GM19240 (cell line): Measurements from ENCODE around the gene COL8A1.
A peak's percentile ranks its signal among the peaks of the same experiment; 100 is the strongest.
"Not testable (repeated sequence)": the region's sequence is repeated elsewhere in the genome, so short reads cannot be mapped to it uniquely, and the experiment has no call there.

Source experiments
- DNase-seq: peaks from one replicate; pipeline ENCODE4 v3.0.0; 2011; ENCODE audit warnings: low spot score; ENCODE audit not compliant: insufficient read length

The COL8A1 gene

DNA sequence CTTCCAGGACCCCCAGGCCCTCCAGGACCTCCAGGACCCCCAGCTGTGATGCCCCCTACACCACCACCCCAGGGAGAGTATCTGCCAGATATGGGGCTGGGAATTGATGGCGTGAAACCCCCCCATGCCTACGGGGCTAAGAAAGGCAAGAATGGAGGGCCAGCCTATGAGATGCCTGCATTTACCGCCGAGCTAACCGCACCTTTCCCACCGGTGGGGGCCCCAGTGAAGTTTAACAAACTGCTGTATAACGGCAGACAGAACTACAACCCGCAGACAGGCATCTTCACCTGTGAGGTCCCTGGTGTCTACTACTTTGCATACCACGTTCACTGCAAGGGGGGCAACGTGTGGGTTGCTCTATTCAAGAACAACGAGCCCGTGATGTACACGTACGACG, 157.2 kb downstream of the COL8A1 start:
- no peak for DNase-seq

DNA sequence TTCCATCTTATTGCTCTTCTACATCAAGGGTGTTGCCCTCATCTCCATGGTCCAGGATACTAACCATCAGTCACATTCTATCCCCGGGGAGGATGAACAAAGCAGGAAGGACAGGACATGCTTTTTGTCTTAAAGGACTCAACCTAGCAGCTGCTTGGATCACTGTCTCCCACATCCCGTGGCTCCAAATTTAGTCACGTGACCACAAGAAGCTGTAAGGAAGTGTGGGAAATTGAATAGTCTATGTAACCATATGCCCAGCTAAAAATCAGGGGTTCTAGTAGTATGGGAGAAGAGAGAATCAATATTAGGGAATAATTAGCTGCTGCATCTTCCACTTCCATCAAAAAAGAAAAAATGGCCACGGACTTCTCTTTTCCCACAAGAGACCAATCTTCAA, 161.0 kb downstream of the COL8A1 start:
- no peak for DNase-seq

DNA sequence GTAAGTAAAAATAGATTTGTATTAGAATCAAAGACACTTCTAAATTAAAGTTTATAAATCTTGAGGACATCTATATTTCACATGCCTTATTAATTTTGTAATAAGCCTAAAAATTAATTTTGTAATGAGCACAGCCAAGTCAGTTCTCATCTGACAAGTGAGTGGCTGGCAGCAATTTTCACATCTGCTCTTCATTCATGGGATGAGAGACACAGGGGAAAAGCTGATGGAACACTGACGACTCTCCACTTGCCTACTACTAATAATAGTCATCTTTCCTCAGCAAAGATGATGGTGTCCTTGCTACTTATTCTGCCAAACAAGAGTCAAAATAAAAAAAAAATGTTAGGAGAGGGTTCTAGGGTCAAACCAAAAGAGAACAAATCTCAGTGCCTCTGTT, 164.9 kb downstream of the COL8A1 start:
- DNase-seq: no peak

DNA sequence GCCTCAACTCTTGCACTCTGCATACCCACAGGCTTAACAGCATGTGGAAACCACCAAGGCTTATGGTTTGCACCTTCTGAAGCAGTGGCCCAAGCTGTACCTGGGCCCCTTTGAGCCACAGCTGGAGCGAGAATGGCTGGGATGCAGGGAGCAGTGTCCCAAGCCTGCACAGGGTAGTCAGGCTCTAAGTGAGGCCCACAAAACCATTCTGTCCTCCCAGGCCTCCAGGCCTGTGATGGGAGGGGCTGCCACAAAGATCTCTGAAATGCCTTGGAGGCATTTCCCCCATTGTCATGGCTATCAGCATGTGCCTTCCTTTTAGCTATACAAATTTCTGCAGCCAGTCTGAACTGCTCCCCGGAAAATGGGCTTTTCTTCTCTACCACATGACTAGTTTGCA, 166.8 kb downstream of the COL8A1 start:
- DNase-seq: no peak

DNA sequence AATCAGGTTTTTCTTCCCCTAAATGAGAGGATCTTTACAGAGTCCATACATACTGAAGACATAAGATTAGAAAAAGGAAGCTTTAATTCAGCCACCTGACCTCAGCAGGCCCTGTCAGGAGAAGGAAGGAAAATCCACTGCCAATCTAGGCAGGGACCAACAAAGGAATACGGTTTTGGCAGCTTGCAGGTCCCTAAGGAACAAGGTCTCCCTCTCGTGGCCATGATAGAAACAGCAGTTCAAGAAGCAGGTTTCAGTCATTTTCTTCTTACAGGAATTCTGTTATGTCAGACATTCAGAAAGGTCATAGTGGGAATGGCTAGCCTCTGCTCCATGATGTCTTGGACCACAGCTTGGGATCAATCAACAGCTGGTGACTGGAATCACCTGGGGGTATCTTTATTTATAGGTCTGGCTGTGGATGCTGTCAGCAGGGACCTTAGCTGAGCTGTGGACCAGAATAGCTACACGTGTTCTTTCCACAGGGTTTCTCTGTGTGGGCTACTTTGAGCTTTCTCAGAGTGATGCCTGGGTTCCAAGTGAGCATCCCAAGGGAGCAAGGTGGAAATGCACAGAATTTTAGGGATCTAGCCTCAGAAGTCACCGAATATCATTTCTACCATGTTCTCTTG, 169.9 kb downstream of the COL8A1 start:
- peak; percentile 14 for DNase-seq

DNA sequence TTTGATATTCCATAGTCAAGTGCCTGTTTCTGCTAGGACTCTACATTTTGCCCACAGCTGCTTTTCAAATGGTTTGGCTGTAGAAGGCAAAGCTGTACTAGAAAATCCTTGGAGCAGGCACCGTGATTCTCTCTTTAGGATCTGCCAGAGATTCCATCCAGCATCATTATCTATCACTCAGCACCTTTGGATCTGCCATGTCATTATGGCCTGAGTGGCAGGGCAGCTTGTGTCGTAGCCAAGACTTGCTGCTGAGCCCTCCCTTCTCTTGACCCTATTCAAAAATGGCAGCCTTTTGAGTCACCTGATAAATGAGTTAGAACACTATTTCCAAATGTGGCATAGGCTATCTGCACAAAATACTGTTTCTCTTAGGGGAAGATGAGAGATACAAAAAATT, 171.2 kb downstream of the COL8A1 start:
- no peak for DNase-seq

DNA sequence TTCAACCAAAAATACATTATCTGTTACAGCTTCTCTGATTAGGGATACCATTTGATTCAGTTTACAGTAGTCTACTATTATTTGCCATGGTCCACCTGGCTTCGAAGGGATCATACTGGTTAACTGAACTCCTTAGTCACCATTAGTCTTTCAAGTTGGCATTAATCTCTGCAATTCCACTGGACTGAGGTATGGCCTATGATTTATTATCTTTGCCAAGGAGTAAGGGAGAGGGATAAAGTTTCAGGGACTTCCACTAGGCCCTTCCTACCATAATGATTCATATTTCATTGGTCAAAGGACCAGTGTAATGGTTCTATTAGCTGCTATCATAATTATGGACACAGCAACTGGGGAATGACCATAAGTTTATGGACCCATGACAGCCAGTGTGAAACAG, 172.0 kb downstream of the COL8A1 start:
- DNase-seq: no peak

DNA sequence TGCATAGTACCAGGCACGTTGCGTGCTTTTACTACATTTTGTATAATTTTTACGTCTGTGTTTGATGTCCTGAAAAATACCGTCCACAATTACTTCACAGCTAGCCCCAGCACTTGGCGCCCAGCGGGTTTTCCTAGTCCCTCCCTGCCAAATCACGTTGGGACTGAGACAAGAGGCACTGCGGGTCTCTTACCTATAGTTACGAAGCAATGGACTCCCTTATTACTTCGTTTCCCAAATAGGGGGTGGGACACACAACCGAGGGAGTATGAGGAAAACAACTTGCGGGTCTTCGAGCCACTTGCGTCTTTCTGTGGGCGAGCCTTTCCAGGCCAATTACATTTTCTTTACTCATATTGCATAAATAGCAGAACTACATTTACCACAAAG, 178.6 kb downstream of the COL8A1 start:
- DNase-seq: no peak

DNA sequence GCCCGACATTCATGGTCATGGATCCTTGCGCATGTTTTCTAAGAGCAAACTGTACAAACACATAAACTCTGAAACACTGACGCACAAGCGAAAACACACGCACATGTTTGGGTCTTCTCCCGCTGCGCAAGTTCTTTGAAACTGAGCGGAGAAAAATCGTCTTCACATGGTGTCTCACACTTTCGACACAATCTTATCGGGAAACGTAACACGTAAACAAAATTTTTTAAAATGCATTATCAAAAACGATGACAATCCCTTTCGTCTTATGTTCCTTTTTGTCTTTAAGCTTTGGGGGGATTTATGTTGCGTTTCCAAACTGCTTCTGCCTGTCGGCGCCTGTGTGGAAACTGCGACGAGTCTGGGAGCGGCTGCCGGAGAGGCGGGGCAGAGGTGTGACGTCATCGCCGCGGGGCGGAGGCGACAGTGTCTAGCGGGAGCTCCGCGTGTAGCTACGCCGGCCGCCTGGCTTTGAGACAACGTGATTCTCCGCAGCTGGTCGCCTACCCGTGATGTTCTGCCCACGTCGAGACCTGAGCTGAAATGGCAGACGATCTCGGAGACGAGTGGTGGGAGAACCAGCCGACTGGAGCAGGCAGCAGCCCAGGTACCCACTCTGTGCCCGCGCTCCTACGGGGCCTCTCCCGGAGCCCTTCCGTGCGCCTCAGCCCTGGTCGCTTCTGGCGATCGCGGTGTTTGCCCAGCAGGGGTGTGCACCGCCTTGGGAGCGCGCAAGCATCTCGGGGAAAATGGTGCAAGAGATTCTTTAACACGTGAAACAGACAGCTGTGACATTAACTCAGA, 179.2 kb downstream of the COL8A1 start, which contains the start of gene CMSS1:
CMSS1 (plus strand) TSS at position 426 of the 804 bp plus-strand sequence.
- DNase-seq: peak; percentile 65

DNA sequence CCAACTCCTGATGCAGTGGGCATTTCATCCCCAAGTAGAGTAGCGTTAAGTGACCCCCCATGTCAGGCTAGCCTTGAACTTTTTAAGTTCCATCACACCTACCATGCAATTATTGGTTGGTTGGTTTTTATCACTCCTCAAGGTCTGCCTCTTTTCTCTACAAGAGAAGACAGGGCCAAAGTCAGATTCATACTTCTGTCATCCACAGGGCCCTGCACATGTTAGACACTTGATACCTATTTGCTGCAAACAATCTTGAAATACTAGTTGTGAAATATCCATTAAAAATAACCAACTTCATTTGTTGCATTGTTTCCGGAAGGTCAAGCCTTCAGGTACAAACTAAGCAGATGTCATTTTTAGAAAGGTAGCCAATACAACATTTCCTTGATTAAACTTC, 180.4 kb downstream of the COL8A1 start:
- no peak for DNase-seq

DNA sequence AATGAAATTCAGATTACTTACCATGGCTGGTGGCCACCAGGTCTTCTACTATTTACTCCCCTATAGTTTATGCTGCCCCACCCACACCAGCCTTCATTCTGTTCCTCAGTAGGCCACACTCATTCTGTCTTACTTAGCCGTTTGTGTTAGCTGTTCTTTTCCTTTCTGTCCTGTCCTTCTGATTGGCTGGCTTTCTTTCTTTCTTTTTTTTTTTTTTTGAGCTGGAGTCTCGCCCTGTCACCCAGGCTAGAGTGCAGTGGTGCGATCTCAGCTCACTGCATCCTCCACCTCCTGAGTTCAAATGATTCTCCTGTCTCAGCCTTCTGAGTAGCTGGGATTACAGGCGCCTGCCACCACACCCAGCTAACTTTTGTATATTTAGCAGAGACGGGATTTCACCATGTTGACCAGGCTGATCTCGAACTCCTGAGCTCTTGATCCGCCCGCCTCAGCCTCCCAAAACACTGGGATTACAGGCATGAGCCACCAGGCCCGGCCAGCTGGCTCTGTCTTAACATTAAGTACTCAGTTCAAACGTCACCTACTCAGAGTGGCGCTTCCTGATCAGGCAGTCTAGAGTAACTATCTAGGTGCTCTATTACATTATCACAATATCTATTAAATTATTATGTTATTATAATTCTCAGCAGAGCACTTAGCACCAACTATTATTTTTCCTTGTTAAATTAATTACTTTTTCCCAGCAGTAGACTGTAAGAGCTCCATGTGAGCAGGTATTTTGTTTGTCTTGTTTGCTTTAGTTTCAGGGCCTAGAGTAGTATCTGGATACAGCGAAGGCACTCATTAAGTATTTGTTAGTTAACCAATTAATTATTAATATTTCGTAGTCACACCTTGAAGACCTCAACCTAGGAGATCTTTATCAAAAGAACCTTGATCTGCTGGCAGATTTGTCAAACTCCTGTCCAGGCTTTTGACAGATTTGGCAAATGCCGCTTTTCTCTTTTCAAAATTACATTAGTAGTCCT, 185.6 kb downstream of the COL8A1 start:
- no peak for DNase-seq

DNA sequence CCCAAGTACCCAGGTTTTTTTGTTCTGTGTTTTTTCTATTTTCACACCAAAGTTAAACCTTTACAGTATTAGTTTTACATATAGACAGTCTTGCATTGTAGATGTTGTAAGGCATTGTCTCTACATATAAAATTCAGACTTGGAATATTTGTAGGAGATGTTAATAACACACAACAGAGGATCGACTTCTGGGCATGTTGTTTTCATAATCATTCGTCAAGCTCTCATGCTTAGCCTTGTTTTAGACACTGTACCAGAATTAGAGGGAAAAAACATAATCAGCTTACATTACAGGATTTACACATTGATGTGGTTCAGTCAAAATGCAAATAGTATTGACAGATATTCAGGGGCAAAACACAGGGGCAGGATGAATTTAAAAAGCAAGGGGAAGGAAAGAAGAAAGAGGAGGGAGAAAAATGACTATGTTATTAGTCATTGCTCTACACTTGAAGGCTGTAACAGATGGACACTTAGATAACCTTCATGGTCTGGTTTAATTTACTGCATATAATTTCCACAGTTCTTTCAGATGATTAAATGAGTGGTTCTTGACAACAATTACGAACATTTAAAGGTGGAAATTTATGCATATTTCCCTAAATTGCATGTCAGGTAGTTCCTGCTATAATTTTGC, 186.7 kb downstream of the COL8A1 start:
- DNase-seq: no peak

DNA sequence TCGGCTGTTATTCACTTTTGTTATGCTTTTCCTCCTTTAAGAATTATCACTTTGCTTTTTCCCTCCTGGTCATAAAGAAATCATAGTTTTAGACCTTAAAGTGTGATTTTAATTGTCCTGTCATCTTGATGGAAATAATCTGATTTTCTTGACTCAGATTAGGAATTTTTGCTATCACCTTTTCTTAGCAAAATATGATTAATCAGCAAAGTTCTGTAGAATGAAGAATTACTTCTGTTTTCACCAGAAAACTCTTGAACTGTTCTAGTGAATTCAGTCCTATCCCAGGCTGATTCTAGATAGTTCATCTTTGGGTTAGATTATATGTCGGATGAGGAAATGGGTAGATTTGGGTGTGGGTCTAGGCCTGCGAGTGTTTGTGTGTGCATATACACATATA, 191.4 kb downstream of the COL8A1 start:
- DNase-seq: no peak

DNA sequence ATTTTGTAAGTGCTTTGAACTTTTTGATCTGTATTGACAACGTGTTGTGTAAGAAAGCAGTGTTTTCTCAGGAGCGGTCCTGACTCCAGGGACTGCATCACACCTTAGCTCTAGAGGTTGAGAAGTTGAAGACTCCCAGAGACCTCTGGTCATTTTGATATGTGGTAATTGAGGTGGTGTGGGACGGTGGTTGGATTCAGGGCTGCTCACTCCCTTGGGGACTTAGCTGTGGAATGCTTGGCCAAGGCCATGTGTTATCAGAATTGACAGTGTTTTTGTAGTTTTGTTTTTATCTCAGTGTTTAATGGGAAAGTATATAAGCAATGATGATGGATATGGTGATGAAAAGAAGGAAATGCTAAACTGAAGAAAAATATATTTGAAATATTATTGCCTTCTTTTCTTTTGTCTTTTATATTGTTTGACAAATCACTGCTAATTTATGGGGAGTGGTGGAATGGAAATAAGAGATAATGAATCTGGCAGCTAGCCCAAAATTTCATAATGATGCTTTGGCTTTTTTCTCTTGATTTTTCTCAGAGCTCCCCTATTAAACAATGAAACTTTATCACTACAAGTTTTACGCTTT, 195.3 kb downstream of the COL8A1 start:
- DNase-seq: no peak

DNA sequence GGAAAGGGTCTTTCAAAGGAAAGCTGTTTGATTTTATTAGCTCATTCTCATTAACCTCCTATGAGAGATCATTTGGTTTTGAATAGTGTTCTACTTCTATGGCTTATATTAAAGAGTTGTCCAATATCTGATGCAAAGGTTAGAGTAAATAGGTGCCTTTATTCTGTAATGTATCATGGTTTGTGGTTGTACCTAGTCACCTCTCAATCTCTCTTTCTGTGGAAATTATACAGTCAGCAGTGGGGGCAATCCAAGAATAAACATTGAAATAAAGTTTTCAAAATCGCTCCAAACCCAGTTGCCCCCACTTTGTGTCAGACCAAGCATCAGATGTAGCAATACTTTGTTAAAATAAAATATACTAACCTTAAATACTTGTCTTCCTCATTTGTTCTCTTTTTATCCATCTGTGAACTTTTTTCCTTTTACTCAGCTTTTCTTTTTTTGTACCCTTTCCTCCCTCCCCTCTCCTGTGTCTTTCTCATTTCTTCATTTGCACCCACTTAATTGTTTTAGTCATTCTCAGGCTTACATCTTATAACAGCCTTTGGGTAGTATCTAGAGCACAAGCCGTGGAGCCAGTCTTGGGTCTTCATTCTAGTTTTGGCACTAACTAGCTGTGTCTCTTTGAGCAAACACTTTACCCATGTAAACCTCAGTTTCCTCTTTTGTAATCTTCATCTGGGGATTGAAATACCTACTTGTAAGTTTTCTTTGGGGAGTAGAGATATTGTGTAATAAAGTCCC, 196.0 kb downstream of the COL8A1 start:
- DNase-seq: no peak

DNA sequence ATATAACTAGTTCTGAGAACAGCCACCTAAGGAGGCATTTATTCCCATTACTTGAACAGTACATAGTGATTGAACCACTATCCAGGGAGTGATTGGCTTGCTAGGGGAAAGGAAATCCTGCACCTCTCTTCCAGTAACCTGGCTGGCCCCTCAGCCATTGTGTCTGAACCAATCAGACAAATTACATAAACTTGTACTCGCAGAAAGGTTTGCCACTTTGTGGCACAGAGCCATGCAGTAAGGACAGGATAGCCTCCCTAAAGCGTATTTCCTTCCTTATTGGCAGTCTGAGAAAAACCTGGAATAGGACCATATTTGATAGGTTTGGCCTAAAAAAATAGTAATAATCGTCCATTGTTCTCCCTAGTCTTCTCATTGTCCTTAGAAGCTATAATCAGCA, 198.3 kb downstream of the COL8A1 start:
- DNase-seq: no peak

DNA sequence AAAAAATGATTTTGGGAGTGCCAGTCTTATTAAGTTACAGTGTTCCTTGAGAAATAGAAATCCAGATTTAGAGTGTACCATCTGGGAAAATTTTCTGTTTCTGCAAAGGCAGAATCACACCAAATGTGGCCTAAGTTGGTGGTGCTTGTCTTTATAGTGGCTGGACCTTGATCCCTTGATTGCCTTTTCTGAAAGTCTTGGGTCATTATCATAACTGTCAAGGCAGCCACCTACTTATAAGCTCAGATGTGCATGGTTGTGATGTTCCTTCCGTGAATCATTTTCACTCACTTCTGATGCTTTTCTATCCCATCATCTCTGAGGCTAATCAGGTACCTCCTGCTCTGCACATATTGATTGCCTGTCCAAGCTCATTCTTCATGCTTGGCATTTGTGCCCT, 199.3 kb downstream of the COL8A1 start:
- no peak for DNase-seq

DNA sequence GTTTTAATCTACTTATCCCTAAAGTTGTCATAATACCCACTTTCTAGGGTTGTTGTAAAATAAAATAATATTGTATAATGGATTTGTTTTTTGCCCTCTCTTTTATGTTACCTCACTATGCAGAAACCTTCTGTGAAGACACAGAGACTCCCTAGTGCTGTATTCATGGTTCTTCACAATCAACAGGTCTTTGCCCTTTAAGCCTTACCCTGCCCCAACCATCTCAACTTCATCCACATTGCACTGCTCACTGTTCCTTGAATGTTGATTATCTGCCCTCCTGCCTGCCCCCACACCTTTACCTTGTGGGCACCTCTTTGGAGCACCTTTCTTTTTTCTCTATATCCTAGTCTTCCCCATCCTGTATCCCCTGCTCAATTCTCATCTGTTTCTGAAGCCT, 200.4 kb downstream of the COL8A1 start:
- DNase-seq: no peak

DNA sequence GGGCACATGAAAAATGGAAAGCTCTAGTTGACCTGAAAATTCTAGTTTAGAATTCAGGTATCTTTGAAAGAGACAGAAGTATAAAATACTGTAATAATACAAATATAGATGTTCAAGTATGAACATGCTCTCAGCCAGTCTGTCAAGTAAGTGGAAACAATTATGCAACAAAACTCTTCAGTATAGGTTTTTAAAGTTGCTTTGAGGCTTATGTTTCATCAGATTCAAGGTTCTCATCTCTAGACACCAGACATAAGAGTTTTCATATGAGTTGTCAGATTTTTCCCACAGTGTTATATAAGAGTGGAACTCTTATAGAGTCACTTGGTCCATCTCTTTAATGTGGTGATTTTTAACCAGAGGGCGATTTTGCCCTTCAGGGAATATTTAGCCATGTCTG, 201.2 kb downstream of the COL8A1 start:
- no peak for DNase-seq

DNA sequence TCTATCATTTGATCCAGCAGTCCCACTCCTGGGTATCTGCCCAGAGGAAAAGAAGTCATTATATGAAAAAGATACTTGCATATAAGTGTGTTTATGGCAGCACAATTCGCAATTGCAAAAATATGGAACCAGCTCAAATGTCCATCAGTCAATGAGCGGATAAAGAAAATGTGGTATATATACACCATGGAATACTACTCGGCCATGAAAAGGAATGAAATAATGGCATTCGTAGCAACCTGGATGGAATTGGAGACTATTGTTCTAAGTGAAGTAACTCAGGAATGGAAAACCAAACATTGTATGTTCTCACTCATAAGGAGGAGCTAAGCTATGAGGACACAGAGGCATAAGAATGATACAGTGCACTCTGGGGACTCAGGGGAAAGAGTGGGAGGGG, 203.6 kb downstream of the COL8A1 start:
- DNase-seq: not testable (repeated sequence)
